Chondrocyte (in vitro differentiated cells): ENCODE measurements around the gene GRM6. TPM values are rescaled to one million over a fixed set of nuclear protein-coding genes. Genes with fewer than 3 reads are reported as not detected.

Experiments used
- DNase-seq: peaks from one replicate; pipeline ENCODE4 v3.0.0; 2021; ENCODE audit warnings: mixed read lengths, low spot score
- H3K27ac Mint-ChIP-seq: one replicate; pipeline ENCODE4 v1.8.0; 2021; ENCODE audit warnings: mild to moderate bottlenecking, moderate library complexity, mixed read lengths; ENCODE audit not compliant: unreplicated experiment
- H3K27me3 Mint-ChIP-seq: 2 replicates; pipeline ENCODE4 v1.8.0; 2021; ENCODE audit warnings: low read depth, mixed read lengths
- H3K36me3 Mint-ChIP-seq: 2 replicates; pipeline ENCODE4 v1.8.0; 2021; ENCODE audit warnings: low read depth, mixed read lengths
- H3K4me1 Mint-ChIP-seq: 2 replicates; pipeline ENCODE4 v1.8.0; 2021; ENCODE audit warnings: low read depth, mild to moderate bottlenecking, mixed read lengths
- H3K4me3 Mint-ChIP-seq: one replicate; pipeline ENCODE4 v1.8.0; 2021; ENCODE audit warnings: mild to moderate bottlenecking, moderate library complexity, mixed read lengths; ENCODE audit not compliant: unreplicated experiment
- H3K9me3 Mint-ChIP-seq: 2 replicates; pipeline ENCODE4 v1.8.0; 2021; ENCODE audit warnings: low read depth, mixed read lengths
- CTCF ChIP-seq: fragments of 200-600 bp; sonication (generic); IDR thresholded peaks from 2 replicates; pipeline ENCODE4 v1.5.0; 2021; ENCODE audit warnings: antibody characterized with exemption, mild to moderate bottlenecking, moderate library complexity
- total RNA-seq: library from RNA; stranded (reverse); gene quantifications from 3 replicates; pipeline ENCODE4 v1.2.1, GENCODE V29; 2021

GRM6 gene
- total RNA-seq, 1 donor from 2014 or later: not detected

- H3K27me3 Mint-ChIP-seq: peaks cover 17% of the 10 kb centered on the region
- no peak for DNase-seq
- TF ChIP-seq CTCF: no peak
- H3K4me3 Mint-ChIP-seq: no peak overlapping the region
- peaks cover 16% of the 10 kb centered on the region for H3K9me3 Mint-ChIP-seq
- peaks cover 2% of the 10 kb centered on the region for H3K36me3 Mint-ChIP-seq
- H3K4me1 Mint-ChIP-seq: peaks cover 3% of the 10 kb centered on the region
- no peak overlapping the region for H3K27ac Mint-ChIP-seq
Observed at GRCh38 chr5:178993955-178994579, 1.1 kb downstream of the GRM6 start.

GRCh38 chr5:178993236-178993765, 1.8 kb downstream of the GRM6 start:
- H3K36me3 Mint-ChIP-seq: peaks cover 2% of the 10 kb centered on the region
- DNase-seq: no peak
- no peak for TF ChIP-seq CTCF
- H3K4me3 Mint-ChIP-seq: no peak overlapping the region
- H3K27me3 Mint-ChIP-seq: peaks cover 17% of the 10 kb centered on the region
- no peak overlapping the region for H3K27ac Mint-ChIP-seq
- peaks cover 12% of the 10 kb centered on the region for H3K9me3 Mint-ChIP-seq
- peaks cover 3% of the 10 kb centered on the region for H3K4me1 Mint-ChIP-seq

GRCh38 chr5:178992291-178992895, 2.7 kb downstream of the GRM6 start:
- no peak for TF ChIP-seq CTCF
- Mint-ChIP-seq H3K27ac (no peak overlapping the region), H3K27me3 (peaks cover 17% of the 10 kb centered on the region), H3K4me3 (no peak overlapping the region), H3K36me3 (peaks cover 2% of the 10 kb centered on the region), H3K9me3 (peaks cover 12% of the 10 kb centered on the region), H3K4me1 (peaks cover 3% of the 10 kb centered on the region)
- DNase-seq: no peak

- Mint-ChIP-seq H3K36me3 (peaks cover 2% of the 10 kb centered on the region), H3K4me3 (no peak overlapping the region), H3K9me3 (peaks cover 18% of the 10 kb centered on the region), H3K4me1 (peaks cover 3% of the 10 kb centered on the region), H3K27ac (no peak overlapping the region), H3K27me3 (peaks cover 17% of the 10 kb centered on the region)
- no peak for TF ChIP-seq CTCF
- no peak for DNase-seq
Observed at GRCh38 chr5:178991190-178992145, 3.7 kb downstream of the GRM6 start.

GRCh38 chr5:178990491-178990890, 4.6 kb downstream of the GRM6 start:
- no peak overlapping the region for H3K27ac Mint-ChIP-seq
- no peak for DNase-seq
- TF ChIP-seq CTCF: no peak
- peaks cover 18% of the 10 kb centered on the region for H3K9me3 Mint-ChIP-seq
- peaks cover 13% of the 10 kb centered on the region for H3K27me3 Mint-ChIP-seq
- H3K36me3 Mint-ChIP-seq: peaks cover 2% of the 10 kb centered on the region
- H3K4me1 Mint-ChIP-seq: peaks cover 3% of the 10 kb centered on the region
- H3K4me3 Mint-ChIP-seq: no peak overlapping the region
